A549 (cell line): ENCODE results near the gene GPS1. TPM values are rescaled to one million over a fixed set of nuclear protein-coding genes. Genes with fewer than 3 reads are reported as not detected.

Experiments used
- ATAC-seq, 2 experiments: fragments of 200-7000 bp in 1 of 2; fragments of >200 bp in 1 of 2; cut with Nextera tagmentation in 1 of 2; cut with Tn5 transposase in 1 of 2; 3 replicates each; pipeline versions ENCODE4 v1.8.0 to v1.9.1; 2018 to 2020; ENCODE audit warnings: mild to moderate bottlenecking in 1 of 2, moderate library complexity in 1 of 2
- CTCF ChIA-PET: fragments of 300-600 bp; sonication (Branson Sonifier 250); formaldehyde crosslinking; extraction: SDS; loops from one replicate; lab custom pipeline; 2021; ENCODE audit warnings: antibody characterized with exemption, inconsistent platforms; lab: Yijun Ruan, JAX
- POLR2A ChIA-PET: fragments of 350-600 bp; formaldehyde crosslinking; extraction: SDS; loops from one replicate; lab custom pipeline; 2021; ENCODE audit warnings: antibody characterized with exemption, inconsistent platforms; lab: Yijun Ruan, JAX
- DNase-seq, 2 experiments: peaks; one replicate each; pipeline versions ENCODE4 v3.0.0 to v3.0.0-alpha.2; 2011 to 2016; ENCODE audit warnings: low read depth in 1 of 2, low spot score in 1 of 2
- FAIRE-seq: peaks from 2 replicates; lab custom pipeline; 2011; peaks lifted over from hg19 to GRCh38; lab: Jason Lieb, UNC
- H3K27ac ChIP-seq, 2 experiments: fragments of >200 bp; sonication (Bioruptor Twin); formaldehyde crosslinking; 3 replicates each; pipeline ENCODE4 v1.5.1; 2016 to 2017
- H3K4me1 ChIP-seq: fragments of >200 bp; sonication (Bioruptor Twin); formaldehyde crosslinking; 3 replicates; pipeline ENCODE4 v1.6.1; 2016
- H3K4me2 ChIP-seq: fragments of >200 bp; sonication (Bioruptor Twin); formaldehyde crosslinking; 3 replicates; pipeline ENCODE4 v1.6.1; 2016
- H3K4me3 ChIP-seq: fragments of >200 bp; sonication (Bioruptor Twin); formaldehyde crosslinking; 3 replicates; pipeline ENCODE4 v1.5.1; 2016
- H3K9me3 ChIP-seq: fragments of >200 bp; sonication (Bioruptor Twin); formaldehyde crosslinking; 3 replicates; pipeline ENCODE4 v1.6.1; 2016
- BHLHE40 ChIP-seq: IDR thresholded peaks from 2 replicates; pipeline ENCODE4 v1.6.1; 2012; ENCODE audit warnings: low read depth, low read length, inconsistent platforms
- CBX2 ChIP-seq: fragments of 200-600 bp; sonication (generic); IDR thresholded peaks from 2 replicates; pipeline ENCODE4 v1.6.1; 2016; ENCODE audit warnings: low read depth, mild to moderate bottlenecking, borderline replicate concordance
- CBX8 ChIP-seq: fragments of 200-600 bp; sonication (generic); IDR thresholded peaks from 2 replicates; pipeline ENCODE4 v1.6.1; 2016
- CHD2 ChIP-seq: fragments of 150-350 bp; IDR thresholded peaks from 2 replicates; pipeline ENCODE4 v1.6.1; 2014; ENCODE audit warnings: low read length; ENCODE audit not compliant: partially characterized antibody
- CHD4 ChIP-seq: fragments of 200-600 bp; sonication (generic); IDR thresholded peaks from 2 replicates; pipeline ENCODE4 v1.6.1; 2016; ENCODE audit warnings: antibody characterized with exemption, mild to moderate bottlenecking, borderline replicate concordance
- EP300 ChIP-seq, 2 experiments: fragments of >200 bp; sonication (Bioruptor Twin); formaldehyde crosslinking; IDR thresholded peaks; 2 replicates in 1 of 2; 3 replicates in 1 of 2; pipeline ENCODE4 v1.6.1; 2016 to 2017
- GATA3 ChIP-seq: IDR thresholded peaks from 2 replicates; pipeline ENCODE4 v1.6.1; 2012; ENCODE audit warnings: borderline replicate concordance
- HEYL ChIP-seq: fragments of 250-450 bp; sonication (Bioruptor Pico); IDR thresholded peaks from 2 replicates; pipeline ENCODE4 v1.8.0; 2021; ENCODE audit warnings: mild to moderate bottlenecking, moderate library complexity
- HOXA7 ChIP-seq: fragments of 250-450 bp; sonication (Bioruptor Pico); IDR thresholded peaks from 2 replicates; pipeline ENCODE4 v1.5.0; 2020; ENCODE audit warnings: mild to moderate bottlenecking, moderate library complexity
- HOXB5 ChIP-seq: fragments of 250-450 bp; sonication (Bioruptor Pico); IDR thresholded peaks from 2 replicates; pipeline ENCODE4 v1.5.0; 2020; ENCODE audit warnings: mild to moderate bottlenecking, moderate library complexity
- JUNB ChIP-seq: fragments of >200 bp; sonication (Bioruptor Twin); formaldehyde crosslinking; IDR thresholded peaks from 2 replicates; pipeline ENCODE4 v1.6.1; 2016
- MAZ ChIP-seq: fragments of 150-350 bp; IDR thresholded peaks from 2 replicates; pipeline ENCODE4 v1.6.1; 2014; ENCODE audit warnings: antibody characterized with exemption, low read depth, low read length, borderline replicate concordance
- PHF8 ChIP-seq: fragments of 200-600 bp; sonication (generic); IDR thresholded peaks from 2 replicates; pipeline ENCODE4 v1.6.1; 2016; ENCODE audit warnings: low read depth, mild to moderate bottlenecking, antibody characterized with exemption, moderate library complexity, borderline replicate concordance
- RCOR1 ChIP-seq: fragments of 150-350 bp; IDR thresholded peaks from 2 replicates; pipeline ENCODE4 v1.6.1; 2014; ENCODE audit warnings: antibody characterized with exemption, low read length, low read depth
- TFCP2L1 ChIP-seq: fragments of 250-450 bp; sonication (Bioruptor Pico); IDR thresholded peaks from 2 replicates; pipeline ENCODE4 v1.5.0; 2021; ENCODE audit warnings: mild to moderate bottlenecking
- ZC3H11A ChIP-seq: fragments of 450-650 bp; IDR thresholded peaks from 2 replicates; pipeline ENCODE4 v1.6.1; 2014; ENCODE audit warnings: antibody characterized with exemption, mild to moderate bottlenecking
- ZSCAN20 ChIP-seq: fragments of 250-450 bp; sonication (Bioruptor Pico); IDR thresholded peaks from 2 replicates; pipeline ENCODE4 v1.8.0; 2022; ENCODE audit warnings: mild to moderate bottlenecking, moderate library complexity
- WGBS: methylation state at CpG from one replicate; pipeline ENCODE4 v1.1.6; 2017; ENCODE audit errors: missing lambda C conversion rate; 5-methylcytosine and 5-hydroxymethylcytosine counted together
- polyA plus RNA-seq, 4 experiments: library from polyadenylated mRNA; depleted of rRNA in 3 of 4; stranded (reverse); fragments of >200 nt; fragmentation: RNase III in 1 of 4; extraction: RNeasy Plus Mini Kit Qiagen cat#74134 plus additional on column Dnase treatment in 1 of 4; gene quantifications; 2 replicates in 3 of 4; 3 replicates in 1 of 4; pipeline ENCODE4 v1.2.3, GENCODE V29; 2011 to 2017
- TF ChIP-seq, protein P1 (sequence below): IDR thresholded peaks from 2 replicates; pipeline ENCODE4 v1.6.1; 2012; ENCODE audit warnings: low read depth, borderline replicate concordance
- TF ChIP-seq, protein P2 (sequence below): fragments of 200-600 bp; sonication (generic); IDR thresholded peaks from 2 replicates; pipeline ENCODE4 v1.6.1; 2016; ENCODE audit warnings: antibody characterized with exemption, mild to moderate bottlenecking, moderate library complexity
- TF ChIP-seq, protein P3 (sequence below): fragments of 450-650 bp; IDR thresholded peaks from 2 replicates; pipeline ENCODE4 v1.6.1; 2014; ENCODE audit warnings: antibody characterized with exemption

Gene GPS1
- polyA plus RNA-seq, 2 of the 4 experiments (the other 2 are of a cell fraction) = 89.4 to 126 TPM

DNA sequence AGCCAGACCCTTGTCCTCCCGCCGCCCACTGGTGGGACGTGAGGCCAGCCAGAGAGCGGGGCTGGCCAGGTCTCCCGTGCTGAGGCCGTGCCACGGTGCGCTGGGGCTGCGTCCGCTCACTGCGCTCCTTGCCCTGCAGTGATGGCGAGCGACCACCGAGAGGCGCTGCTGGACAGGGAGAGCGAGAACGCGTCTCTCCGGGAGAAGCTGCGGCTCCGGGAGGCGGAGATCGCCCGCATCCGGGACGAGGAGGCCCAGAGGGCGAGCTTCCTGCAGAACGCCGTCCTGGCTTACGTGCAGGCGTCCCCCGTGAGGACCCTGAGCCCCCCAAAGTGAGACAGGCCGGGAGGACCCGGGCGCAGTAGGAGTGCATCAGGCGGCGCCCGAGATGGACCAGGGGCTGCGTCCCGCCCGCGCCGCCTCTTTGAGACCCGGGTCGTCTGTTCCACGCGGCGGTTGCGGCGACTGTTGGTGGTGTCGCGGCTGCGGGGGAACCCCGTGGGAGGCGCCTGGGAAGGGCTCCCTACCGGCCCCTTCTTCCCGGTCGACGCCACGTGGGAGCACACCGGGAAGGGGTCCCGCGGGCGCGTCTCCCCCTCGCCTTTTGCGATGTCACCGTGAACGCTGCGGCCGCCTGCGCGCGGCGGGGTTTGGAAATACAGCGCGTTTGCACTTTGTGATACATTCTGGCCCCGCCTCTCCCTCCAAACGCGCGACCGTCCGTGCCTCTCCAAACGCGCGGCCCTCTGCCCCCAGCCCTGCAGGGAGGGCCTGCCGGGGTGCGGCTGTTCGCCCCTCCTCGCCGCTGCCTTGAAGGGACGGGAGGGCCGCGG is 21.0 kb upstream of the GPS1 start (continued):
- TF ChIP-seq HEYL (CRISPR knock-in tag) = no peak
- TF ChIP-seq CHD4 = no peak
- TF ChIP-seq, all 56 proteins: peak for 13

DNA sequence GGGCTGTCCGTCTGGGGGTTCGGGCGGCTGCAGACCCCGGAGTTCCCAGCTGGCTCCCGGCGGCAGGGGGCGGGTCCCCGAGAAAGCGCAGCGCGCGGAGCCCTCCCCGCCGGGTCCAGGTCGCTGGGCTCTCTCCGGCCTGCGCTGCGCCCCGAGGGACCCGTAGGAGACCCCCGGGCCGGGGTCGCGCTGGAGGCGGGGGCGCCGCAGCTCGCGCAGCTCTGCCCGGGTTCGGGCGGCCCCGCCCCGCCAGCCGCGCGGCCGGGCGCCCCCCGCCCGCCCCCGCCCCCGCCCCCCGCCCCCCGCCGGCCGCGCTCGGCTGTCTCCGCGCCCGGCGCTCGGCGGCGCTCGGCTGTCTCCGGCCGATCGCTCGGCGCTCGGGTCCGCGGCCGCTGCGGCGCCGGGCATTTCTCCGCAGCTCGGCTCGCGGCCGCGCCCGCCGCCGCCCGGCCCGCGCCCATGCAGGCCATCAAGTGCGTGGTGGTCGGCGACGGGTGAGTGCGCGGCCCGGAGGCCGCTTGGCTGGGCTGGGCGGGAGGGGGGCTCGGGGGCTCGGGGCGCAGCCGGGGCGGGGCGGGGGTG is 20.3 kb upstream of the GPS1 start, which contains the start of gene RAC3:
TSS of gene RAC3 (plus strand) at position 376 of the 582 bp plus-strand sequence. CDS start at position 460, 84 bp downstream.
- DNase-seq (no peak), ATAC-seq (peak; percentile 32 to 46), FAIRE-seq (no peak)
- WGBS = 0% methylated on average over 18 of the region's 96 CpGs
- POLR2A ChIA-PET = interaction anchor here (0.5 to 3.4 kb wide), 3 partner anchors 67 to 261 kb away, joined by 4 to 33 read pairs (median 5); partner anchors contain the start of gene FASN
- Histone ChIP-seq H3K4me1 (peaks cover 6% of the 10 kb centered on the region; the same call in 2 of the 3 replicates), H3K27ac (peak within 1 kb of the TSS; percentile 75 to 94), H3K9me3 (no peaks in the 10 kb centered on the region), H3K4me3 (peak within 1 kb of the TSS; percentile 66), H3K4me2 (peak within 1 kb of the TSS; percentile 94)
- TF ChIP-seq RCOR1 = no peak
- CTCF ChIA-PET = interaction anchor here (0.8 to 33.2 kb wide), 23 partner anchors 8 to 301 kb away, joined by 3 to 794 read pairs (median 17); partner anchors contain the start of genes DCXR, DUS1L, GPS1 and NOTUM

DNA sequence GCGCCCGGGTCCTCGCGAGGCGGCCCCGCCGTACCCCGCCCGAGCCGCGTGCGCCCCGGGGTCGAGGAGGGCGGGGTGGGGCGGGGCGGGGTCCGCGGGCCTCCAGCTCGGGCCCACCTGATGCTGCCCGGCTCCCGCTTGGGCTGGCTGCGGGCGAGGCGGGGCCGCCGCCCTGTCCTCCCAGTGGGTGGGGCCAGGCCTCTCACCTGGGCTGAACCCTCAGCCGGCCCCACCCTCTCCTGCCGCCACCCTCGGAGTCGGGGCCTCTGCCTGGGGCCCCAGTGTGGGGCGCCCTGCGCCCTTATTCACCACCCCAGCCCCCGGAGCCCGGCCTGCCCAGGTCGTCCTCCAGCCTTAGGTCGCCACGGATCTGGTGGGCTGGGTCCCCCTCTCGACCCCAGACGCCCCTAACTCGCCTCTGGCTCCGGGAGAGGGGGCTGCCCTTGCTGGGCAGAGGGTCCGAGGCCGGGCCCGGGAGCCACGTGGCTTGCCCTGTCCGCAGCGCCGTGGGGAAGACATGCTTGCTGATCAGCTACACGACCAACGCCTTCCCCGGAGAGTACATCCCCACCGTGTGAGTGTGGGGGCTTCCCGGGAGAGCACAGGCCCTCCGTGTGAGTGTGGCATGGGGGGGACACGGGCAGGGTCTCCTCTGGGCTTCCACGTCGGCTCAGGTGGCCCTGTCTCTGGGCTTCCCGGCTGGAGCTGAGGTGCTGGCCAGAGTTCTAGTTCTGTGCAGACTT is 19.6 kb upstream of the GPS1 start:
- ATAC-seq (peak; percentile 11 to 14; a peak in 4 of 6 replicates), DNase-seq (no peak), FAIRE-seq (no peak)
- CTCF ChIA-PET = interaction anchor here (0.9 to 33.2 kb wide), 7 partner anchors 11 to 124 kb away, joined by 3 to 794 read pairs (median 32); partner anchors contain the start of genes CENPX, DUS1L, GPS1 and LRRC45
- peak overlapping the region; percentile 75 to 94 for H3K27ac ChIP-seq
- peak overlapping the region; percentile 66 for H3K4me3 ChIP-seq
- POLR2A ChIA-PET = interaction anchor here (0.5 to 3.4 kb wide), 3 partner anchors 9 to 261 kb away, joined by 3 to 33 read pairs (median 4); partner anchors contain the start of genes CENPX, FASN and LRRC45
- peak overlapping the region; percentile 94 for H3K4me2 ChIP-seq
- H3K4me1 ChIP-seq = peaks cover 10% of the 10 kb centered on the region; the same call in 2 of the 3 replicates
- TF ChIP-seq PHF8 (no peak), GATA3 (no peak), CHD4 (no peak), ZC3H11A (no peak)
- TF ChIP-seq, all 56 proteins: peak for 0
- H3K9me3 ChIP-seq = no peaks in the 10 kb centered on the region
- 48% methylated on average over 17 of the region's 59 CpGs for WGBS

DNA sequence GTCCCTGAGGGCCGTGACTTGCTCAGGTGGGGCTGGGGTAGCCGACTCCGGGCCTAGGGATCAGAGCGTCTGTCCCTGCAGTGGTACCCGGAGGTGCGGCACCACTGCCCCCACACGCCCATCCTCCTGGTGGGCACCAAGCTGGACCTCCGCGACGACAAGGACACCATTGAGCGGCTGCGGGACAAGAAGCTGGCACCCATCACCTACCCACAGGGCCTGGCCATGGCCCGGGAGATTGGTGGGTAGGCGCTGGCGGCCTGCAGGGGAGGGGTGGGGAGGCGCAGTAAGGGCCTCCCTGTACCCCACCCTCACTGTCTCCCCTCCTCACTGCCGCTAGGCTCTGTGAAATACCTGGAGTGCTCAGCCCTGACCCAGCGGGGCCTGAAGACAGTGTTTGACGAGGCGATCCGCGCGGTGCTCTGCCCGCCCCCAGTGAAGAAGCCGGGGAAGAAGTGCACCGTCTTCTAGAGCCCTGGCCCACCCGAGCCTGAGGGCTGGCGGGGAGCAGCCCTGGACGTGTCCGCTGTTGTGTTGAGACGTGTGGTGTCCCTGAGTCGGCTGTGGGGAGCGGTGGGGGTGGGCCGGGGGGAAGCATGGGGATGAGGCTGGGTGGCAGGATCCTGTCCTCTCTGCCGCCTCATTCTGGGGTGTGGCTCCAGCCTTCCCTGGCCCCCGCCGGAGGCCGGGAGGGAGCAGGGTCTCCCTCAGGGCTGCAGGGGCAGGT is 18.2 kb upstream of the GPS1 start:
- WGBS = 90% methylated on average over 23 of the region's 38 CpGs
- DNase-seq (no peak), ATAC-seq (no peak), FAIRE-seq (no peak)
- ChIA-PET POLR2A (no interaction called here), CTCF (interaction anchor here (0.9 to 33.2 kb wide), 5 partner anchors 13 to 69 kb away, joined by 3 to 794 read pairs (median 16); partner anchors contain the start of genes CENPX, DUS1L, GPS1 and LRRC45)
- H3K27ac ChIP-seq = no peak overlapping the region
- TF ChIP-seq MAZ (no peak), CBX2 (no peak), CBX8 (no peak), BHLHE40 (no peak), JUNB (no peak), ZSCAN20 (CRISPR knock-in tag) (no peak), HOXA7 (CRISPR knock-in tag) (no peak), EP300 (IDR thresholded peaks at IDR 0.05) (no peak), CHD2 (no peak), TFCP2L1 (CRISPR knock-in tag) (no peak), HOXB5 (no peak)
- TF ChIP-seq, protein P1, sequence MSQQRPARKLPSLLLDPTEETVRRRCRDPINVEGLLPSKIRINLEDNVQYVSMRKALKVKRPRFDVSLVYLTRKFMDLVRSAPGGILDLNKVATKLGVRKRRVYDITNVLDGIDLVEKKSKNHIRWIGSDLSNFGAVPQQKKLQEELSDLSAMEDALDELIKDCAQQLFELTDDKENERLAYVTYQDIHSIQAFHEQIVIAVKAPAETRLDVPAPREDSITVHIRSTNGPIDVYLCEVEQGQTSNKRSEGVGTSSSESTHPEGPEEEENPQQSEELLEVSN = no peak
- TF ChIP-seq, protein P2, sequence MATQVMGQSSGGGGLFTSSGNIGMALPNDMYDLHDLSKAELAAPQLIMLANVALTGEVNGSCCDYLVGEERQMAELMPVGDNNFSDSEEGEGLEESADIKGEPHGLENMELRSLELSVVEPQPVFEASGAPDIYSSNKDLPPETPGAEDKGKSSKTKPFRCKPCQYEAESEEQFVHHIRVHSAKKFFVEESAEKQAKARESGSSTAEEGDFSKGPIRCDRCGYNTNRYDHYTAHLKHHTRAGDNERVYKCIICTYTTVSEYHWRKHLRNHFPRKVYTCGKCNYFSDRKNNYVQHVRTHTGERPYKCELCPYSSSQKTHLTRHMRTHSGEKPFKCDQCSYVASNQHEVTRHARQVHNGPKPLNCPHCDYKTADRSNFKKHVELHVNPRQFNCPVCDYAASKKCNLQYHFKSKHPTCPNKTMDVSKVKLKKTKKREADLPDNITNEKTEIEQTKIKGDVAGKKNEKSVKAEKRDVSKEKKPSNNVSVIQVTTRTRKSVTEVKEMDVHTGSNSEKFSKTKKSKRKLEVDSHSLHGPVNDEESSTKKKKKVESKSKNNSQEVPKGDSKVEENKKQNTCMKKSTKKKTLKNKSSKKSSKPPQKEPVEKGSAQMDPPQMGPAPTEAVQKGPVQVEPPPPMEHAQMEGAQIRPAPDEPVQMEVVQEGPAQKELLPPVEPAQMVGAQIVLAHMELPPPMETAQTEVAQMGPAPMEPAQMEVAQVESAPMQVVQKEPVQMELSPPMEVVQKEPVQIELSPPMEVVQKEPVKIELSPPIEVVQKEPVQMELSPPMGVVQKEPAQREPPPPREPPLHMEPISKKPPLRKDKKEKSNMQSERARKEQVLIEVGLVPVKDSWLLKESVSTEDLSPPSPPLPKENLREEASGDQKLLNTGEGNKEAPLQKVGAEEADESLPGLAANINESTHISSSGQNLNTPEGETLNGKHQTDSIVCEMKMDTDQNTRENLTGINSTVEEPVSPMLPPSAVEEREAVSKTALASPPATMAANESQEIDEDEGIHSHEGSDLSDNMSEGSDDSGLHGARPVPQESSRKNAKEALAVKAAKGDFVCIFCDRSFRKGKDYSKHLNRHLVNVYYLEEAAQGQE = no peak
- TF ChIP-seq, protein P3, sequence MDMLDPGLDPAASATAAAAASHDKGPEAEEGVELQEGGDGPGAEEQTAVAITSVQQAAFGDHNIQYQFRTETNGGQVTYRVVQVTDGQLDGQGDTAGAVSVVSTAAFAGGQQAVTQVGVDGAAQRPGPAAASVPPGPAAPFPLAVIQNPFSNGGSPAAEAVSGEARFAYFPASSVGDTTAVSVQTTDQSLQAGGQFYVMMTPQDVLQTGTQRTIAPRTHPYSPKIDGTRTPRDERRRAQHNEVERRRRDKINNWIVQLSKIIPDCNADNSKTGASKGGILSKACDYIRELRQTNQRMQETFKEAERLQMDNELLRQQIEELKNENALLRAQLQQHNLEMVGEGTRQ = no peak
- peaks cover 13% of the 10 kb centered on the region; the same call in 2 of the 3 replicates for H3K4me1 ChIP-seq
- H3K9me3 ChIP-seq = no peaks in the 10 kb centered on the region
- H3K4me3 ChIP-seq = no peak overlapping the region
- H3K4me2 ChIP-seq = no peak overlapping the region
